K562 (cell line): ENCODE data around the gene SFPQ. TPM values are rescaled to one million over a fixed set of nuclear protein-coding genes. Genes with fewer than 3 reads are reported as not detected.

ENCODE experiments used
- AFF4 ChIP-seq: sonication (generic); formaldehyde crosslinking; IDR thresholded peaks from 2 replicates; pipeline ENCODE4 v1.8.0; 2023; ENCODE audit warnings: mild to moderate bottlenecking, missing genetic modification reagents
- BHLHE40 ChIP-seq: IDR thresholded peaks from 2 replicates; pipeline ENCODE4 v1.6.1; 2011; ENCODE audit warnings: low read length, improper control_type of control experiment
- BRCA1 ChIP-seq, 2 experiments: fragments of 450-650 bp in 1 of 2; sonication (generic) in 1 of 2; formaldehyde crosslinking in 1 of 2; IDR thresholded peaks; 2 replicates each; pipeline versions ENCODE4 v1.5.0 to v1.6.1; 2017 to 2020; ENCODE audit warnings: mild to moderate bottlenecking in 1 of 2, missing genetic modification reagents in 1 of 2
- CBX5 ChIP-seq: IDR thresholded peaks from 2 replicates; pipeline ENCODE4 v1.6.1; 2014; ENCODE audit warnings: low read depth, borderline replicate concordance
- CEBPB ChIP-seq: fragments of 450-650 bp; IDR thresholded peaks from 2 replicates; pipeline ENCODE4 v1.6.1; 2016; ENCODE audit warnings: missing genetic modification characterization, missing compliant biosample characterization
- DNMT1 ChIP-seq: fragments of 450-650 bp; IDR thresholded peaks from 2 replicates; pipeline ENCODE4 v1.6.1; 2016; ENCODE audit warnings: antibody characterized with exemption, mild to moderate bottlenecking
- GTF2B ChIP-seq: IDR thresholded peaks from 2 replicates; pipeline ENCODE4 v1.6.1; 2011; ENCODE audit not compliant: insufficient read length; ENCODE audit errors: extremely low read depth
- IRF9 ChIP-seq: fragments of 450-650 bp; IDR thresholded peaks from 2 replicates; pipeline ENCODE4 v1.6.1; 2016; ENCODE audit warnings: missing biosample characterization, missing genetic modification characterization
- MEF2A ChIP-seq: IDR thresholded peaks from 2 replicates; pipeline ENCODE4 v1.6.1; 2011; ENCODE audit warnings: low read depth, mild to moderate bottlenecking, low read length, moderate library complexity; ENCODE audit not compliant: control insufficient read depth
- MTA3 ChIP-seq: fragments of 450-650 bp; formaldehyde crosslinking; IDR thresholded peaks from 2 replicates; pipeline ENCODE4 v1.6.1; 2017; ENCODE audit warnings: mild to moderate bottlenecking, borderline replicate concordance
- MYBL2 ChIP-seq, 2 experiments: fragments of 450-650 bp in 1 of 2; sonication (generic) in 1 of 2; formaldehyde crosslinking in 1 of 2; IDR thresholded peaks; 2 replicates each; pipeline versions ENCODE4 v1.6.1 to v1.8.1; 2017 to 2022; ENCODE audit warnings: borderline replicate concordance in 1 of 2, inconsistent platforms in 1 of 2, low read depth in 1 of 2, mild to moderate bottlenecking in 1 of 2, missing genetic modification reagents in 1 of 2, moderate library complexity in 1 of 2
- NBN ChIP-seq: fragments of 450-650 bp; IDR thresholded peaks from 2 replicates; pipeline ENCODE4 v1.6.1; 2016; ENCODE audit warnings: low read depth, mild to moderate bottlenecking
- NFE2L1 ChIP-seq: fragments of 450-650 bp; IDR thresholded peaks from 2 replicates; pipeline ENCODE4 v1.6.1; 2016; ENCODE audit warnings: missing genetic modification characterization, low read depth, mild to moderate bottlenecking, missing compliant biosample characterization, moderate library complexity, borderline replicate concordance
- NR4A1 ChIP-seq, 2 experiments: fragments of 250-450 bp in 1 of 2; fragments of 450-650 bp in 1 of 2; sonication (Bioruptor Pico) in 1 of 2; IDR thresholded peaks; 2 replicates each; pipeline versions ENCODE4 v1.4.0 to v1.6.1; 2016 to 2020; ENCODE audit warnings: mild to moderate bottlenecking in 2 of 2, missing compliant biosample characterization in 1 of 2, missing genetic modification characterization in 1 of 2, moderate library complexity in 1 of 2
- POLR2A ChIP-seq: fragments of 450-650 bp; conservative IDR thresholded peaks from 2 replicates; pipeline ENCODE4 v1.6.1; 2016
- SRSF3 ChIP-seq: fragments of 200-400 bp; formaldehyde crosslinking; IDR thresholded peaks from 2 replicates; pipeline ENCODE4 v1.6.1; 2016; ENCODE audit warnings: mild to moderate bottlenecking, low read length, moderate library complexity; ENCODE audit not compliant: insufficient read depth
- SRSF9 ChIP-seq: fragments of 200-400 bp; formaldehyde crosslinking; IDR thresholded peaks from 2 replicates; pipeline ENCODE4 v1.6.1; 2017; ENCODE audit warnings: low read depth, low read length, borderline replicate concordance
- TCF15 ChIP-seq: fragments of 250-450 bp; sonication (Bioruptor Pico); IDR thresholded peaks from 2 replicates; pipeline ENCODE4 v1.8.0; 2022; ENCODE audit warnings: moderate library complexity, mild to moderate bottlenecking, inconsistent platforms
- TSC22D4 ChIP-seq: fragments of 450-650 bp; IDR thresholded peaks from 2 replicates; pipeline ENCODE4 v1.6.1; 2016; ENCODE audit warnings: missing genetic modification characterization, missing biosample characterization, control low read depth
- ZEB2 ChIP-seq: fragments of 450-650 bp; IDR thresholded peaks from 2 replicates; pipeline ENCODE4 v1.6.1; 2016
- ZFX ChIP-seq: sonication (generic); formaldehyde crosslinking; IDR thresholded peaks from 2 replicates; pipeline ENCODE4 v1.8.0; 2022; ENCODE audit warnings: mild to moderate bottlenecking, missing genetic modification reagents, moderate library complexity
- polyA plus RNA-seq, 8 experiments: library from polyadenylated mRNA; depleted of rRNA in 4 of 8; stranded (reverse) in 5 of 8; unstranded in 3 of 8; fragments of >200 nt; fragmentation: Nextera tagmentation in 2 of 8; fragmentation: Illumina TruSeq in 1 of 8; extraction: Ambion mirVana in 2 of 8; extraction: Trizol in 1 of 8; gene quantifications; 2 replicates each; pipeline versions ENCODE4 v1.2.1 to v1.2.3, GENCODE V29; 2011 to 2014; ENCODE audit warnings: inconsistent platforms in 1 of 8, missing spikeins in 1 of 8
- total RNA-seq, 7 experiments: library from RNA; depleted of rRNA in 6 of 7; stranded (reverse); fragments of >200 nt in 6 of 7; fragmentation: Illumina TruSeq in 2 of 7; extraction: Trizol in 2 of 7; gene quantifications; 2 replicates each; pipeline versions ENCODE4 v1.2.1 to v1.2.3, GENCODE V29; 2011 to 2021; ENCODE audit warnings: low replicate concordance in 1 of 7

The SFPQ gene
- total and polyA plus RNA-seq, 9 of the 15 experiments (the other 6 are each of a cell fraction or from before 2014, with no cell fraction given): 69.7 to 562 (median 399) TPM

GRCh38 chr1:35192853-35193664, at the start of gene SFPQ (continued):
- TF ChIP-seq TCF15 (CRISPR knock-in tag) (no peak), ZFX (CRISPR knock-in tag) (peak; percentile 98), CBX5 (no peak), SRSF9 (no peak), MTA3 (peak; percentile 100), NBN (no peak), SRSF3 (0 out of 2 replicates have a peak, but pooled peaks have one; percentile 35), NR4A1 (CRISPR knock-in tag; IDR thresholded peaks at IDR 0.05) (no peak), NR4A1 (tag; IDR thresholded peaks at IDR 0.05) (no peak), GTF2B (peak; percentile 91), CEBPB (no peak), MEF2A (no peak), IRF9 (tag) (no peak), POLR2A (peak; percentile 100), TSC22D4 (no peak), BRCA1 (IDR thresholded peaks at IDR 0.05) (no peak), BRCA1 (CRISPR knock-in tag; IDR thresholded peaks at IDR 0.05) (no peak), BHLHE40 (0 out of 2 replicates have a peak, but pooled peaks have one; percentile 48), NFE2L1 (tag) (no peak), MYBL2 (IDR thresholded peaks at IDR 0.05; ENCODE audit: low read depth) (peak; percentile 98), MYBL2 (CRISPR knock-in tag; IDR thresholded peaks at IDR 0.05; ENCODE audit: borderline replicate concordance) (peak; percentile 45; the same call in 1 of the 2 replicates), DNMT1 (no peak), ZEB2 (no peak), AFF4 (CRISPR knock-in tag) (peak; percentile 92; the same call in 1 of the 2 replicates)
